Pancreas (tissue), 10 donors: ENCODE data around the gene UNC13A. TPM values are rescaled to one million over a fixed set of nuclear protein-coding genes. Genes with fewer than 3 reads are reported as not detected.
"Not testable (repeated sequence)": the region's sequence is repeated elsewhere in the genome, so short reads cannot be mapped to it uniquely, and the experiment has no call there.

Source experiments
- ATAC-seq, 4 donors: fragments of 200-7000 bp; cut with Tn5 transposase; one replicate each; pipeline versions ENCODE4 v1.8.0 to v1.9.1; 2020; ENCODE audit warnings: mild to moderate bottlenecking in 4 of 4, moderate library complexity in 4 of 4
- DNase-seq, 6 donors: peaks; one replicate each; pipeline ENCODE4 v3.0.0-alpha.2; 2020
- FAIRE-seq: peaks from 2 replicates; lab custom pipeline; 2012; peaks lifted over from hg19 to GRCh38; lab: Jason Lieb, UNC
- H3K27ac ChIP-seq, 4 donors: fragments of 200-600 bp; sonication (generic); 1 replicate in 3 of 4; 2 replicates in 1 of 4; pipeline versions ENCODE4 v1.5.0 to v1.8.0; 2020
- H3K27me3 ChIP-seq, 4 donors: fragments of 200-600 bp; one replicate each; pipeline ENCODE4 v1.8.0; 2021
- H3K36me3 ChIP-seq, 3 donors: fragments of 200-600 bp; sonication (generic) in 1 of 3; one replicate each; pipeline versions ENCODE4 v1.5.0 to v1.8.0; 2020 to 2021
- H3K4me1 ChIP-seq, 3 donors: fragments of 200-600 bp; one replicate each; pipeline ENCODE4 v1.8.0; 2021
- H3K4me3 ChIP-seq, 4 donors: fragments of 200-600 bp; sonication (generic) in 2 of 4; one replicate each; pipeline versions ENCODE4 v1.5.0 to v1.8.0; 2020 to 2021
- H3K9me3 ChIP-seq, 4 donors: fragments of 200-600 bp; one replicate each; pipeline ENCODE4 v1.8.0; 2021
- WGBS, 2 donors: extraction: QIAGEN DNeasy Blood & Tissue Kit; methylation state at CpG; one replicate each; pipeline ENCODE4 v1.1.7; 2013; 5-methylcytosine and 5-hydroxymethylcytosine counted together
- intact Hi-C, 3 donors: fragments of 100-400 bp; cut with DNase I; formaldehyde crosslinking; loops; one replicate each; pipeline versions ENCODE4 v1.11.1 to v1.14.2; 2022
- polyA plus RNA-seq, 2 donors: library from polyadenylated mRNA; stranded (reverse); fragments of 200-250 nt; gene quantifications; one replicate each; pipeline ENCODE4 v1.2.3, GENCODE V29; 2013
- total RNA-seq, 6 donors: library from RNA; stranded (reverse); fragmentation: NEBNext Ultra II Directional in 4 of 6; extraction: Animal tissue kit (Norgen Biotek cat#: 25700) in 4 of 6; gene quantifications; one replicate each; pipeline versions ENCODE4 v1.2.1 to v1.2.4, GENCODE V29; 2021 to 2023
- TF ChIP-seq, protein P1 (sequence below), 4 donors: fragments of 200-600 bp; sonication (generic) in 3 of 4; IDR thresholded peaks; one replicate each; pipeline versions ENCODE4 v1.5.0 to v1.8.0; 2021; ENCODE audit warnings: antibody characterized with exemption in 4 of 4
- donor health status: healthy with polysubstance abuse.
- donor health status: DM: no; HTN: no; CAD: no; lungs with moderate emphysema.
- donor health status: DM: no; HTN: no; CAD: no.
- donor health status: control.
- donor health status: control.
- donor health status: Bipolar disorder and iron deficiency.
- donor health status: DM: yes; HTN: yes; CAD: no.
- donor health status: DM: no; HTN: no; CAD: no.
- donor health status: DM: no; HTN: no; CAD: no.
- donor health status: DM: yes; HTN: yes; CAD: no.

The UNC13A gene
- total and polyA plus RNA-seq, 8 donors, result 0.92 to 10.5 (median 2.2) TPM

DNA sequence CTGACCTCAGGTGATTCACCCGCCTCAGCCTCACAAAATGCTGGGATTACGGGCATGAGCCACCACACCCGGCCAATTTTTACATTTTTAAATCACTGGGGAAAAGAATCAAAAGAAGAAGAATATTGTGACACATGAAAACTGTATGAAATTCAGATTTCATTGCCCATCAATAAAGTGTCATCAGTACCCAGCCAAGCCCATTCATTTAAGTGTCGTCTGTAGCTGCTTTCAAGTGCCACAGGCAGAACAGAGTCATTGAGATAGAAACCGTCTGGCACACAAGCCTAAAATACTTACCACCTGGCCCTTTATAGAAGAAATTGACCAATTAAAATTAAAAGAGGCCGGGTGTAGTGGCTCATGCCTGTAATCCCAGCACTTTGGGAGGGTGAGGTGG lies 117.4 kb downstream of the UNC13A start:
- Histone ChIP-seq H3K9me3 (no peaks in the 10 kb centered on the region), H3K27me3 (no peaks in the 10 kb centered on the region), H3K27ac (no peak overlapping the region), H3K36me3 (peaks cover 5 to 42% (median 15%) of the 10 kb centered on the region in 3 donors), H3K4me3 (no peak overlapping the region), H3K4me1 (no peaks in the 10 kb centered on the region)
- ATAC-seq, result no peak
- no peak for DNase-seq
- 86 to 94% methylated on average over 6 of the region's 6 CpGs for WGBS, 2 donors
- TF ChIP-seq, protein P1, sequence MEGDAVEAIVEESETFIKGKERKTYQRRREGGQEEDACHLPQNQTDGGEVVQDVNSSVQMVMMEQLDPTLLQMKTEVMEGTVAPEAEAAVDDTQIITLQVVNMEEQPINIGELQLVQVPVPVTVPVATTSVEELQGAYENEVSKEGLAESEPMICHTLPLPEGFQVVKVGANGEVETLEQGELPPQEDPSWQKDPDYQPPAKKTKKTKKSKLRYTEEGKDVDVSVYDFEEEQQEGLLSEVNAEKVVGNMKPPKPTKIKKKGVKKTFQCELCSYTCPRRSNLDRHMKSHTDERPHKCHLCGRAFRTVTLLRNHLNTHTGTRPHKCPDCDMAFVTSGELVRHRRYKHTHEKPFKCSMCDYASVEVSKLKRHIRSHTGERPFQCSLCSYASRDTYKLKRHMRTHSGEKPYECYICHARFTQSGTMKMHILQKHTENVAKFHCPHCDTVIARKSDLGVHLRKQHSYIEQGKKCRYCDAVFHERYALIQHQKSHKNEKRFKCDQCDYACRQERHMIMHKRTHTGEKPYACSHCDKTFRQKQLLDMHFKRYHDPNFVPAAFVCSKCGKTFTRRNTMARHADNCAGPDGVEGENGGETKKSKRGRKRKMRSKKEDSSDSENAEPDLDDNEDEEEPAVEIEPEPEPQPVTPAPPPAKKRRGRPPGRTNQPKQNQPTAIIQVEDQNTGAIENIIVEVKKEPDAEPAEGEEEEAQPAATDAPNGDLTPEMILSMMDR (IDR thresholded peaks at IDR 0.05), result no peak
- no peak for FAIRE-seq
- intact Hi-C loops, result no loop called here

DNA sequence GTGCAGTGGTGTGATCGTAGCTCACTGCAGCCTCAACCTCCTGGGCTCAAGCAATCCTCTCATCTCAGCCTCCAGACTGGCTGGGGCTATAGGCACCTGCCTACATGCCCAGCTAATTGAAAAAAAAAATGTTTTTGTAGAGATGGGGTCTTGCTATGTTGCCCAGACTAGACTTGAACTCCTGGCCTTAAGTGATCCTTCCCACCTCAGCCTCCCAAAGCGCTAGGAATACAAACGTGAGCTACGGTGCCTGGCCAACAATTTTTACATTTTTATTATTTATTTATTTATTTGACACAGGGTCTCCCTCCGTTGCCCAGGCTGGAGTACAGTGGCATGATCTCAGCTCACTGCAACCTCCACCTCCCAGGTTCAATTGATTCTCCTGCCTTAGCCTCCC lies 117.9 kb downstream of the UNC13A start:
- DNase-seq, intact Hi-C loops, H3K27ac ChIP-seq, ATAC-seq, H3K27me3 ChIP-seq, H3K9me3 ChIP-seq, FAIRE-seq, H3K4me3 ChIP-seq, H3K4me1 ChIP-seq: not testable (repeated sequence)
- 92 to 96% methylated on average over 5 of the region's 5 CpGs for WGBS, 2 donors
- H3K36me3 ChIP-seq, result peaks cover under 1 to 42% (median 15%) of the 10 kb centered on the region in 3 donors

DNA sequence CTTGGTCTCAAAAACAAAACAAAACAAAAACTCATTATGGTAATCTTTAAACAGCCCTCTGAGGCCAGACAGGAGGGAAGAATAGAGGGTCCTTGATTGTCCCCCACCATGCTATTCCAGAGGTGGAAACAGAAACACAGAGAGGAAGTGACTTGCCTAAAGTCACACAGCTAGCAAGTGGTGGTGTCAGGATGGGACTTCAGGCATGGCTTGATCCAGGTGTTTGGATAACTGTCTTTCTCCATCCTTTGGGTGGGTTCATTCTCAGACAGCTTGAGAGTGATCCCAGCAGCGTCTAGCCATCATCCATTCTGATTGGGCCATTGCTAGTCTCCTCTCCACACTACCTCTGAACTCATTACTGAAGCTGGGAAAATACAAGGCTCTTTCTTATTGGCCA lies 120.2 kb downstream of the UNC13A start:
- Histone ChIP-seq H3K4me3 (no peak overlapping the region), H3K27me3 (no peaks in the 10 kb centered on the region), H3K36me3 (peaks cover 0 to 41% (median 15%) of the 10 kb centered on the region in 3 donors), H3K4me1 (no peaks in the 10 kb centered on the region), H3K27ac (no peak overlapping the region), H3K9me3 (no peaks in the 10 kb centered on the region)
- FAIRE-seq (no peak), DNase-seq (no peak), ATAC-seq (no peak)
- TF ChIP-seq, protein P1 (IDR thresholded peaks at IDR 0.05), result no peak
- WGBS, 2 donors, result 100% methylated on average over 1 of the region's 1 CpG
- intact Hi-C loops, result no loop called here

DNA sequence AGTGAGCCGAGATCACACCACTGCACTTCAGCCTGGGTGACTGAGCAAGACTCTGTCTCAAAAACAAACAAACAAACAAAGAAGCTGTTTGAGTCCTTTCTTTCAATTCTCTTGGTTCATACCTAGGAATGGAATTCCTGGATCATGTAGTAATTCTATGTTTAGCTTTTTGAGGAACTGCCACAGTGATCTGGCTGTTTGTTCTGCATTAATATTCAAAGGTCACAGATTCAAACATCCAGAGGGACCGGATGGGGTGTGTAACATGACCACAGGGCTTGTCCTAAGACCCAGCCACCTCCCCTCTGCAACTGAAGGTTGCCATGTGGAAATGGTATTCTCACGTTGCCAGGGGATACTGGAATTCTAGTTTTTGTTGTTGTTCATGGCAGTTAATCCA lies 122.5 kb downstream of the UNC13A start:
- H3K4me3 ChIP-seq, result no peak overlapping the region
- TF ChIP-seq, protein P1 (IDR thresholded peaks at IDR 0.05), result no peak
- no peaks in the 10 kb centered on the region for H3K9me3 ChIP-seq
- intact Hi-C loops, result no loop called here
- H3K36me3 ChIP-seq, result peaks cover 0 to 25% (median 15%) of the 10 kb centered on the region in 3 donors
- FAIRE-seq (no peak), ATAC-seq (no peak), DNase-seq (no peak)
- H3K27me3 ChIP-seq, result no peaks in the 10 kb centered on the region
- WGBS, 2 donors, result 72 to 76% methylated on average over 3 of the region's 3 CpGs
- no peaks in the 10 kb centered on the region for H3K4me1 ChIP-seq
- no peak overlapping the region for H3K27ac ChIP-seq

DNA sequence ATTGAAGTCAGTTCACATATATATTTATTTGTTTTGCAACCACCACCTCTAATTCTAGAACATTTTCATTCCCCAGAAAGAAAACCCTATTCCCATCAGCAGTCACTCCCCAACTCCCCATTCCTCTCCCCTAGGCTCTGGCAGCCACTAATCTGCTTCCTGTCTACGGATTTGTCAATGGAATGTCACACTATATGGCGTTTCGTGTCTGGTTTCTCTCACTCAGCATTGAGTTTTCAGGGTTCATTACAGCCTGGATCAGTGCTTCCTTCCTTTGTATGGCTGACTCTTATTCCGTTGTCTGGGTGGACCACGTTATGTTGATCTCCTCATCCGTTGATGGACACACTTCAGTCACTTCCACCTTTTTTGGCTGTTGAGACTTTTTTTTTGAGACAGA lies 123.4 kb downstream of the UNC13A start:
- H3K27ac ChIP-seq, result no peak overlapping the region
- DNase-seq, result no peak
- H3K9me3 ChIP-seq, result no peaks in the 10 kb centered on the region
- TF ChIP-seq, protein P1 (IDR thresholded peaks at IDR 0.05), result no peak
- 70 to 75% methylated on average over 6 of the region's 6 CpGs for WGBS, 2 donors
- H3K36me3 ChIP-seq, result peaks cover 0 to 28% (median 15%) of the 10 kb centered on the region in 3 donors
- H3K27me3 ChIP-seq, result no peaks in the 10 kb centered on the region
- intact Hi-C loops, result no loop called here
- no peak for FAIRE-seq
- H3K4me3 ChIP-seq, result no peak overlapping the region
- no peaks in the 10 kb centered on the region for H3K4me1 ChIP-seq
- no peak for ATAC-seq
